Activated T-helper 1 cell treated with Interleukin-2 at 50 U/mL for 16 hours (primary cell): Measurements from ENCODE around the gene ARFGAP2.
"Not testable (repeated sequence)": the region's sequence is repeated elsewhere in the genome, so short reads cannot be mapped to it uniquely, and the experiment has no call there.

Experiments used
- DNase-seq: peaks from one replicate; pipeline ENCODE4 v3.0.0-alpha.2; 2020; ENCODE audit warnings: low read depth

ARFGAP2 gene

DNA sequence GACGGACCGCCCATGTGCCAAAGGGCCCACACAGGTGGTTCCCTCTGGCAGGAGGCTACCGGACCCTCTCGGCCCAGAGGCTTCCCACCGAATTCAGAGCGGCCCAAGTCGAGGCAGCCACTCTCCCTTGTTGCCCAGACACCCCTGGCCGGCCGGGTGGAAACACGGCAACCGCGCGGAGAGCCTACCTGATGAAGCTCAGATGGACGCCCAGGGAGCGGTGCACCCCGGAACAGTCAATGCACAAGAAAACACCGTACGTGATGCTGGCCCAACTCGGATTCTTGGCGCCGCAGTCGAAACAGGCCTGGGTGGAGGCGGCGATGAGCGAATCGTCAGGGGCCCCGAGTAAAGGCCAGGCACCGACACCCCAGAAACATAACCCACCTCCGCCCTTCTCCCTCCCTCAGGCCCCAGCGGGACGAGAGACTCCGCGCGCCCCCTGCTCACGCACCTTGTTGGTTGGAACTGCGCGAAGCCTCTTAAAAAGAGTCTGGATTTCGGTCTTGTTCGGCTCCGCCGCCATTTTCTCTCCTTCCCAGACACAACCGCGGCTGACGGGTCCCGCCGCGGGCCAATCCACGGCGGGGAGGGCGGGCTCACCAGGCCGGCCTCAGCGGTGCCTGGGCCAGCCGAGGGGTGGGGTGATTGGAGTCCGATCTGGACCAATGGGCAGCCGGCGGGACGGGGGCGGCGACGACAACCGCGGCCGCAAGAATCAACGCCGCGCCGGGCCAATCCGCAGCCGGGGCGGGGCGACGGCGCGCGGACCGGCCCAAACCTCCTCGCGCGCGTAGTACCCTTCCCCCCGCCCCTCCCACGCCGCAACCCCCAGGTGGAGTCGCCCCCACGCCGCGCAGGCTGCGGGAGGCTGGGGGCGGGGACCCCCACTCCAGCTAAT lies at the start of gene ARFGAP2:
ARFGAP2 (minus strand) TSS at position 552 of the 901 bp plus-strand sequence; CDS start at position 526, 26 bp downstream.
- DNase-seq, result peak; percentile 96

DNA sequence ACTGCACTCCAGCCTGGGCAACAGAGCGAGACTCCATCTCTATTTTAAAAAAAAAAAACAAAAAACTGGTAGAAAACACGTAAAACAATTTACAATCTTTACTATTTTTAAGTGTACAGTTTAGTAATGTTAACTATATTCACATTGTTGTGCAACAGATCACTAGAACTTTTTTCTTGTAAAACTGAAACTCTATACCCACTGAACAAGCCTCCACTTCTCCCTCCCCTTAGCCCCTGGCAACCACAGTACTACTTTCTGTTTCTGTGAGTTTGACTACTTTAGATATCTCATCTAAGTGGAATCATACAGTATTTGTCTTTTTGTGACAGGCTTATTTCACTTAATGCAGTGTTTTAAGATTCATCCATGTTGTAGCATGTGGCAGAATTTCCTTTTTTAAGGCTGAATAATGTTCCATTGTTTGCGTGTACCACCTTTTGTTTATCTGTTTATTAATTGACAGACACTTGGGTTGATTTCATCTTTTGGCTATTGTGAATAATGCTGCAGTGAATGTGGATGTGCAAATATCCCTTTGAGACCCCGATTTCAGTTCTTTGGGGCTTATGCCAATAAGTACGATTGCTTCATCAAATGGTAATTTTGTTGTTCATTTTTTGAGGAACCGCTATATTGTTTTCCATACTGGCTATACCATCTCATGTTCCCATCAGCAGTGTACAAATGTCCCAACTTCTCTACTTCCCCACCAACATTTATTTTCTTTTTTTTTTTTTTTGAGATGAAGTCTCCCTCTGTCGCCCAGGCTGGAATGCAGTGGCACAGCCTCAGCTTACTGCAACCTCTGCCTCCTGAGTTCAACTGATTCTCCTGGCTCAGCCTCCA lies 49.1 kb upstream of the ARFGAP2 start:
- DNase-seq, result no peak

DNA sequence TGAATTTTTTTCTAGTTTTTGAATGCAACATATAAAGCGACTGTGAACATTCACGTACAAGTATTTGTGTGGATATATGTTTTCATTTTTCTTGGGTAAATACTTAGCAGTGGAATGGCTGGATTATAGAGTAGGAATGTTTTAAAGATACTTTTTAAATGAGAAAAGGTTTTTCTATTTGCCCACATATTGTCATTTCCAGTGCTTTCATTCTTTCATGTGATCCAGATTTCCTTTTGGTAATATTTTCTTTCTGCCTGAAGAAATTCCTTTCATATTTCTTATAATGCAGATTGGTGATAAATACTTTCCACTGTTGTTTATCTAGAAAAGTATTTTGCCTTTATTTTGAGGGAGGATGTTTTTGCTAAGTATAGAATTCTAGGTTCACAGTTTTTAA lies 46.0 kb upstream of the ARFGAP2 start:
- no peak for DNase-seq

DNA sequence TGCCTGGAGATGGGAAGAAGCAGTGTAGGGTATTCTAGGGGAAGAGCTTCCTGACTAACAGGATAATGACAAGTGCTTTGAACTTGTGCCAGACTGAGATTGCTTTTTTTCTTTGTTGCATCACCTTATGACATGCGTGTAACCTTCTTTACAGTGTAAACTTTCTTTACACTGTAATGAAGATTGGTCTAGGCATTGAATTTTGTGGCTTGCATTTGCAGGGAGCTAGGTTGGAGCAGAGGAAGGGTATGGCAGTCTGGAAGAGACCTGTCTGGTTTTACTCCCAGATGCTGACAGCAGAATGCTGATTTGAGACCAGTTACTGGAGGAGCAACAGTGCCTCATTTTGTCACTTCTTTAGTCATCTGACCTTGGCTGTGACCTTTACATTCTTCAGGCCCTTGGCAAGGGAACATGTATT lies 43.7 kb upstream of the ARFGAP2 start:
- no peak for DNase-seq

DNA sequence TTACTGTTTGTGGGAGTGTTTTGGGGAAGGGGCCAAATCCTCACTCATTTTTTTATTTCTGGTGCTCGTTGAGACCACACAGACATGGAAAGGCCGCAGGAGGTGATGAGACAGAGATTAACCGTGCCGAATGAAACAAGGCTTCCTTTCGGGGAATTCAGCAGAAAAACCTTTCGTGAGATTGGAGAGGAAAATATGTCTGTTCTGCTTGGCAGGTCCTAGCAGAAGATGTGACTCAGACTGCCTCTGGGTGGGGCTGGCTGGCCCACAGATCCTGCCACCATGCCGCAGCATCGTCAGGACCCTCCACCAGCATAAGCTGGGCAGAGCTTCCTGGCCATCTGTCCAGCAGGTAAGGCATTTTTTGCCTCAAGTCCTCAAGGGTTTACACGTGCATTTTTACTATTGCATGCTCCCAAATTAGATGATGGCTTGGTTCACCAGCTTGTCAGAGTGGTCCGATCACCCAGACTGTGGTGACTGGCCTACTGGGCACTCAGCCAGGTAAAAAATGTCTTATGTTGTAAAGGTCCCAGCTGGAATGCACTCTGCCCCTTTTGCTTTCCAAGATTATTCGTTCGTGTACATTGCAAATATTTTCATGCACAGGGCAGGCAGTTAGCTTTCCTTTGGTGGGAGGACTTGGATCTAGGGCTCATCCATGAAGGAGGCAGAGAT lies 39.6 kb upstream of the ARFGAP2 start:
- DNase-seq, result peak; percentile 29

DNA sequence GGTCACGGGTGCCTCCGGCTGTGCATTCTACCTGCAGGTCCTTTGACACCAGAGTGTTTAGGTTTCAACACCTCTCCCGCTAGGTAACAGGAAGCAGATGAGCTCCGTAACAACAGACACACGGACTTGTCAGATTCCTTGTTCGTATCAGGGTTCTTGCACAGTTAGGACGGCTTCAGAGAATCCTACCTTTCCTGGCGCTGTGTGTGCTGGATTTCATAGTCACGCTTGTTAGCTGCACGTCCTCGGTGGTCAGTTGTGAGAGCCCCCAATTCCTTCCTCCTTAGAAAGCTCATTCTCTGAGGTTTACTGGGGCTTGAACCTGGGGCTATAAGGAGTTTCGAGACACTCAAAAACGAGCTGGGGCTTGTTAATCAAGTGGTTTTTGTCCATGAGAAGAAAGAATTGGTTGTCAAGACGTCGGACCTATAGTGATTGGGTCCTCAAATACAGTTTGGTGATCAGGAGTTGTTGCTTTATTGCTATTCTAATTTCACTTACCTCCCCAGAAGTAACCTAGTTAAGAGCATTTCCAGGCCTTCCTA lies 38.8 kb upstream of the ARFGAP2 start:
- no peak for DNase-seq

DNA sequence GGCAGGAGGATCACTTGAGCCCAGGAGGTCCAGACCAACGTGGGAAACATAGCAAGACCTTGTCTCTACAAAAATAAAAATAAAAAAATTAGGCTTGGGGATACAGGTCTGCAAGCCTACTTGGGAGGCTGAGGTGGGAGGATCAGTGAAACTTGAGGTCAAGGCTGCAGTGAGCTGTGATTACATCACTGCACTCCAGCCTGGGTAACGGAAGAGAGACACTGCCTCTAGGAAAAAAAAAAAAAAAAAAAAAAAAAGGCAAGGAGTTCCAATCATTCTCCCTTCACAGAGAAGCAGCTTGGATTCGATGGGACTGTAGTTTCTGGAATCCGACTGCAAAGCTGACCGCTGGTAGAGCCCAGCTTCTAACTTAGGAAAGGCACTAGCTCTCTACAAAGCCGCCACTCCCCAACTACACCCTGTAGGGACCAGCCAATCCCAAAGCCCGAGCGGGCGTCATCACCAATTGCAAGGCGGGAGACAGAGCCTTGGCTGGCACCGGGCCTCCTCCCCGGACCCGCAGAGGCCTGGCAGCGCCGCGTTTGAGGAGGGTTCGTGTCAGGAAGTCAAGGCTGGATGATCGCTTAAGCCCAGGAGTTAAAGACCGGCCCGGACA lies 37.4 kb upstream of the ARFGAP2 start:
- peak; percentile 71 for DNase-seq

DNA sequence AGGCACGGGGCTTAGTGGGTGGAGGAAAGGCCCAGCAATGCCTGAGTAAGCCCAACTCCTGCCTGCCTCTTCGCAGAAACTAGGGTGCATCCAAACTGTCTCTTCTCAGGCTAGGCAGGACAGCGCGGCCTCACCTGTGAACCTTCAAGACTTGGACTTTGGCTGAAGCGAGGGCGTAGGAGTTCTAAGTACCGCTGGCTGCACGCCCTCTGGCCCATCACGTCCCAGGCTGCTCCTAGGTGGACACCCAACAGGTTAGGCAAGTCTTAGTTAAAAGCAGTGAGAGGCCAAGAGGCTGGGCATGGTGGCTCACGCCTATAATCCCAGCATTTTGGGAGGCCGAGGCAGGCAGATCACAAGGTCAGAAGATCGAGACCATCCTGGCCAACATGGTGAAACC lies 36.3 kb upstream of the ARFGAP2 start:
- no peak for DNase-seq

DNA sequence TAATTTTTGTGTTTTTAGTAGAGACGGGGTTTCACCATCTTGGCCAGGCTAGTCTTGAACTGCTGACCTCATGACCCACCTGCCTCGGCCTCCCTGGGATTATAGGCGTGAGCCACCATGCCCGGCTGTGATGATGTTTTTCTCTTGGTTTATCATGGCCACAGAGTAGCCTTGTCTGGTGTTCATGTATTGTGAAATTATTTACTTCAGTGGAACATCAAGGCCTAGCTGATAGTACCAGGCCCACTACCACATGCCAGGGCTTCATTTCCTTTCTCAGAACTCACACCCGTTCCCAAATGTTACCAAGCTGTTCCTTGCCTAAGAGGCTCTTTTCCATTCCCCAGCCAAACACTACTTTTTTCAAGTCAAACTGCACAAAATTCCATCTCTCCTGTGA lies 31.9 kb upstream of the ARFGAP2 start:
- DNase-seq, result no peak

DNA sequence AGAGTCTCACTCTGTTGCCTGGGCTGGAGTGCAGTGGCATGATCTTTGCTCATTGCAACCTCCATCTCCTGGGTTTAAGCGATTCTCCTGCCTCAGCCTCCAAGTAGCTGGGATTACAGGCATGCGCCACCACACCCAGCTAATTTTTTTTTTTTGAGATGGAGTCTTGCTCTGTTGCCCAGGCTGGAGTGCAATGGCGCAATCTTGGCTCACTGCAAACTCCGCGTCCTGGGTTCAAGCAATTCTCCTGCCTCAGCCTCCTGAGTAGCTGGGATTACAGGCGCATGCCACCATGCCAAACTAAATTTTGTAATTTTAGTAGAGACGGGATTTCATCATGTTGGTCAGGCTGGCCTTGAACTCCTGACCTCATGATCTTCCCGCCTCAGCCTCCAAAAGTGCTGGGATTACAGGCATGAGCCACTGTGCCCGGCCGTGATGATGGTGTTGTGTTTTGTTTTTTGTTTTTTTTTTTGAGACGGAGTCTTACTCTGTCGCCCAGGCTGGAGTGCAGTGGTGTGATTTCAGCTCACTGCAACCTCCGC lies 31.4 kb upstream of the ARFGAP2 start:
- not testable (repeated sequence) for DNase-seq

DNA sequence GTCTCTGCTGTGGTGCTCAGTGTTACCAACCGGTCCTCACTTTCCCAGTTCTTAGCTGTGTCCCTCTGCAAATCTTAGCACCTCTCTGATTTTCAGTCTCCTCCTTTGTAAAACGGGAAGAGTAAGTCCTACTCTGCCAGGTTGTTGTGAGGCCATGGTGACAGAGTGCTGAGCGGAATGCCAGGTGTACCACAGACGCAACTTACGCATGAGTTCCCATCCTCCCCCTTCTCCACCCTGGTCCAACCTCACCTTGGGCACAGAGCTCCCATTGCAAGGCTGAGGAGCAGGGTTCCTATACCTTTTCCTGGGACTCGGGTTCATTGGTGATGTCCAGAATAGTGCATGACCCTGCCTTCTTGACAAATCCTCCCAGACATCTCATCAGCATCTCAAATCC lies 30.8 kb upstream of the ARFGAP2 start:
- no peak for DNase-seq

DNA sequence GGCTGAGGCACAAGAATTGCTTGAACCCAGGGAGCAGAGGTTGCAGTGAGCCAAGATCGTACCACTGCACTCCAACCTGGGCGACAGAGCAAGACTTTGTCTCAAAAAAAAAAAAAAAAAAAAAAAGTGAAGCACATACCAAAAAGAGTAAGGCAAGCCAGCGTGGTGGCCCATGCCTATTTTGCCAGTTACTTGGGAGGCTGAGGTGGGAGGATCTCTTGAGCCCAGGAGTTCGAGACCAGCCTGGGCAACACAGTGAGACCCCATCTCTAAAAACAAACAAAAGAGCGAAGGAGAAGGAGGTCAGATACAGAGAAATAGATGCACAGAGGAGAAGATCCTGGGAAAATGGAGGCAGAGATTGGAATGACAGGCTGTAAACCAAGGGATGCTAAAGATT lies 29.9 kb upstream of the ARFGAP2 start:
- not testable (repeated sequence) for DNase-seq

DNA sequence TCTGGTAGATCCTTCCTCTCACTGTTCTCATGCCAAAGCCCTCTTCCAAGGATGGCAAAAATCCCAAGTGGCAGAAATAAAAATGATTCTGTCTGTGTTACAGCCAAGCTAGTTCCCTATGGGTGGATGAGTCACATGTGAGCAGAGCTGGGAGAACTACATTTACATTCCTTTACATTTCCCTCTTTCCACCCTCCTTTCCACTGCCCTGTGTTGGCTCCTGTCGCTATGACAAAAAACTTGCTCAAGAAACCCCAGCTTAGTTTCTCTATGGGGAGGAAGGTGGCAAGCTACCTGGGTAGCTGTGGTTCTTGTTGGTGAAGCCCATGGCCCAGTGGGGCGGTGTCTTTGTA lies 27.9 kb upstream of the ARFGAP2 start:
- no peak for DNase-seq

DNA sequence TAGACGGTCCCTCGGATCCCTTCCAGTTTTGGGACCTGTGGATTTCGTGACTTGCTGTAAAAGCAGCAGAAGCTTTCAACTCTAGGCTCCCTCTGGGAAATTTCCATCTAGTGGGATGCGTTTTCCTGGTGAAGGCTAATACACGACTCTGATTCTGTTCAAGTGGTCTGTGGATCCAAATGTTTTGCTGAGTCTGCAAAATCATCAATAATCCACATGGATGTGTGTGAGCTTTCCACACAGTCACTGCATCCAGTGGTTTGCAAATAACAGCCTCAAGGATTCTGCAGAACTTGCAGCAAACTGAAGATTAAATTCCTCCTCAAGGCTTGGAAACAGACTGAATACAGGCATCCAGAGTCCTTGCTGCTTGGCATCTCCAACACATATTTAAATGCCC lies 25.9 kb upstream of the ARFGAP2 start:
- no peak for DNase-seq

DNA sequence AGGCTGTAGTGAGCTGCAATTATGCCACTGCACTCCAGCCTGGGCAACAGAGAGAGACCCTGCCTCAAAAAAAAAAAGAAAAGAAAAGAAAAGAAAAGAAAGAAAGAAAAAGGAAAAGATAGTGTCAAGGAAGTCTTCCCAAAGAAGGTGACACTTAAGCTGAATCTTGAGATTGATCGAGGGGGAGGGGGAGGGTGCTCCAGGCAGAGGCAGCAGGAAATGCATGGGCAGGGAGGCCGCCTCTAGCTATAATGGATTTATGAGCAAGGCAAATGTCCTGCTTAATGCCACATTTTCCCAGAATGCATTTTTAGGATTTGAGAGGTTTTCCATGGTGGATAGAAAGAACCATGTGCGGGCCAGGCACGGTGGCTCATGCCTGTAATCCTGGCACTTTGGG lies 24.3 kb upstream of the ARFGAP2 start:
- no peak for DNase-seq

DNA sequence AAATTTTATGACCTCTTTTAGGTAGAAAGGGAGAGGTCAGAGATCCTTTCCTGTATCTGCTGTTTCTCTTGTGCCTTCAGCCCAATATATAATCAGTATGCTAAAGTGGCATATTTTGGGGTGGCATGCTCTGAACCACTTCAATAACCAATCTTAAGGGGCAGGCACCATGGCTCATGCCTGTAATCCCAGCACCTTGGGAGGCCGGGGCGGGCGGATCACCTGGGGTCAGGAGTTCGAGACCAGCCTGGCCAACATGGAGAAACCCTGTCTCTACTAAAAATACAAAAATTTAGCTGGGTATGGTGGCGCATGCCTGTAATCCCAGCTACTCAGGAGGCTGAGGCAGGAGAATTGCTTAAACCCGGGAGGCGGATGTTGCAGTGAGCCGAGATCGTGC lies 21.5 kb upstream of the ARFGAP2 start:
- not testable (repeated sequence) for DNase-seq

DNA sequence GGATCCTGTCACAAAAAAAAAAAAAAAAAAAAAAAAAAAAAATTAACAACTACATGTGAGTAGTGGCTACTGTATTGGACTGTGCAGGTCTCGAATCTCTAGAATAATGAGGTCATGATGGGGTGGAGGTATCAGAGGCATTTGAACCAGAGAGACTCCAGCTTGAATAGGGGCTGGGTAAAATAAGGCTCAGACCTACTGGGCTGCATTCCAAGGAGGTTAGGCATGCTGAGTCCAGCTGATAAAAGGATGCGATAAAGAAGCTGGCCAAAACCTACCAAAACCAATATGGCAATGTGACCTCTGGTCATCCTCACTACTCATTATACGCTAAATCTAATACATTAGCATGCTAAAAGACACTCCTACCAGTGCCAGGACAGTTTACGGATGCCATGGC lies 15.4 kb upstream of the ARFGAP2 start:
- DNase-seq, result no peak

DNA sequence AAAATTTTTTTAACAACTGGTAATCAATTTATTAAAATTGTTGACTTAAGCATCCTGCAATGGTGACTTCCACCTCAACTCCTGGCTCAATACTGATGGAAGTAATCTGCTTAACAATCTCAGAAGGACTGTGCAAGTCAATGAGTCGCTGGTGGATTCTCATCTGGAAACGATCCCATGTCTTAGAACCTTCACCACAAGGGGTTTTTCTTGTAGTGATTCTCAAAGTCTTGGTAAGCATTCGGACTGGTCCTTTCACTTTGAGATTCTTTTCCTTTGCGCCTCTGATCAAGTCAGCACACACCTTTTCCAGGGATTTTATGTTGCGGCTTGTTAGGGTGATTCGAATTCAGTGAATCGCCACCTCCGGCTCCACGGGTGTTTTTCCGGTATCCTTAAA lies 14.5 kb upstream of the ARFGAP2 start:
- DNase-seq, result not testable (repeated sequence)

DNA sequence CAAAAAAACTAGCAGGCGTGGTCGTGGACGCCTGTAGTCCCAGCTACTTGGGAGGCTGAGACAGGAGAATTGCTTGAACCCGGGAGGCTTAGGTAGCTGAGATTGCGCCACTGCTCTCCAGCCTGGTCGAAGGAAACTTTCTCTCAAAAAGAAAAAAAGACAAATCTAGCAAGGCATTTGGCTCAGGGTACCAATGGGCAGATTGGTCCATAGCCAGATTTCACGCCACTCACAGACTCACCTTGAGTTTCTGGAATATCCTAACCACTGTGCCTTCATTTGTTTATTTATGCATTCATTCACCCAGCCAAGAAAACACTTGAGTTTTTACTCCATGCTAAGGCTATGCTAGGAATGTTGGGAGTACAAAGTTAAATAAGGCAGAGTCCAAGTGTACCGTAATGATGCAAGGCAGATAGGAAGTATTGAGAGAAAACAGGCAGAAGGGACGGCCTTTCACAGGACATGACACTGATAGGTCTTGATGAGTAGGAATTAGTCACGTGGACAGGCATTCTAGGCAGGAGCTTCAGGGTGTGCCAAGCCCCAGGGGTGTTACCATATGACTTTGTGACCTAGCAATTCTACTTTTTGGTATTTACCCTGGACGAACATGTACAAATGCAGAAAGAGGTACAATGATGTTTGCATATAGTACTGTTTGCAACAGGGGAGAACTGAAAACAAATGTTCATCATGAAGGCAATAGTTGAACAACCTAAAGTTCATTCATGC lies 12.6 kb upstream of the ARFGAP2 start:
- no peak for DNase-seq

DNA sequence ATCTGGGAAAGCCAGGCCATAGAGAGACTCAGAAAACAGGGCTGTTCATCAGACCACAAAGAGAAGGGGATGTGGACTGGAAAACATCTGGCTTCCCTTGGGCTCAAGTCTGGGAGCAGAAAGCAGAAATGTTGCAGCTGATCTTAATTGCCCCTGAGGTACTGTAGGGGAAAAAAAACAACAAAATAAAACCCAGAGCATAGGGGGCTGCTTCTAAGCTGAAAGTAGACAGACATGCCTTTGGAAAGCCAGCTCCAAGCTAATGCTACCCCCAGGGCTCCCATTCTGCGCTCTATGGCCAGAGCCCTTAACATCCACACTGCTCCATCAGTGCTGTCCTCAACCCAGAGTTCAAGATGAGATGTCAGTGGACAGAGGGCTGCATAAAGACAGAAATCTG lies 11.6 kb upstream of the ARFGAP2 start:
- no peak for DNase-seq

DNA sequence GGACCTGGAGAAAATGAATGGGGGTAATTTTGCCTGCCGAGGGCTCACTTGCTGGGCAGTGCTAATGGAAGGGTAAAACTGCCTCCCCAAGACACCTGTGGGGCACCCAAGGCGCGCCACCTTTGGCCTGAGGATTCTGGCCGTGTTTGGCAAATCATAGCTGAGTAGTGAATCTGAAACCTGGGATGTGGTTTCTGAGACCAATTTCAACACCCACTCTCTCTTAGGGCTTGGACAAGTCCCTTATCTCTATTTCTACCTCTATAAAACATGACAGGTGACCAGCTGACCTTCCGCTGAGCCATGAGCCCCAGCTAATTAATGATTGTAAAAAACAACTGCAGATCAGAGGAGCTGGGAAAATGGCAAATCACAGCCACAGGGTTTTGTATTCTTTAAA lies 11.0 kb upstream of the ARFGAP2 start:
- DNase-seq, result no peak
